ENCODE data around the gene LY9.

- TF ChIP-seq CTCF (conservative IDR thresholded peaks at IDR 0.05; ENCODE audit: low read depth, low read length) (peak; percentile 77), EZH2 (IDR thresholded peaks at IDR 0.05; ENCODE audit: borderline replicate concordance, low read depth, low read length, poor library complexity, severe bottlenecking) (no peak)
Observed at GRCh38 chr1:160834945-160835565, 39.1 kb downstream of the LY9 start.
